NCI-H345 (cell line): ENCODE data around the gene ZBTB20.

Experiments
- DNase-seq: peaks from one replicate; lab custom pipeline; 2025; lab: John Stamatoyannopoulos, UW

ZBTB20 gene

GRCh38 chr3:114471478-114471877 is 675.6 kb downstream of the ZBTB20 start:
- no peak for DNase-seq

- no peak for DNase-seq
These were observed 678.0 kb downstream of the ZBTB20 start for GRCh38 chr3:114469070-114469469.

DNA sequence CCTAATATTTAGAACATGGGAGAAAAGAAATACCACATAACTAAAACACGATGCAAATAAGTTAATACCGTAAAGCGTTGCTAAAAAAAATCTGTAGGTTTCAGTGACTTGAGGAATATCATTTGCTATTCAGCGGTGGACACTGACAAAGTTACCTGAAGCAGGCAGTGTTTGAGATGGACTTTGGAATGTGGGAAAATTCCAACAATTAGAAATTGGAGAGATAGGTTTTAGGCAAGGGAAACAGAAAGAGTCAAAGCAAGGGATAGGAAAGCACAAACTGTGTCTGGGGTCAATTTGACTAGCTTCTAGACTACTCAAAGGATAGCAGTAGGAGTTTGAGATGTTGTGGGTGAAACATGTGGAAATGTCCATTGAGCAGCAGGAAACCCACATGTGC is 680.3 kb downstream of the ZBTB20 start:
- no peak for DNase-seq

DNA sequence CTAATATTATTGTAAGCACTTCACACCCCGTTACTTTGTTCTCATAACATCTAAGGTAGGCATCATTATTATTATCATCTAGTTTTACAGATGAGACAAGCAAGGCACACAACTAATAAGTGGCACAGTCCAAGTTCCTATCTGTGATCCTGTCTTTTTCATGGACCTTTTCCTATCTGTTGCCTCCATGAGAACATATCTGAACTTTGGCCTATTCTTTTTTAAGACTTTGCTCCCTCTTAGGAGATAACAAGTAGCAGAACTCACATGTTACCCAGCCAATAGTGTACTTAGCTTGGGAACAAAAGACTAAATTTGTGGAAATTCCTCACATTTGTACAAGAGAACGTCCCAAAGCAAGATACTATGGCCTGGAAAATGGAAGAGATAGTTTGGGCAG is 680.8 kb downstream of the ZBTB20 start:
- no peak for DNase-seq

DNA sequence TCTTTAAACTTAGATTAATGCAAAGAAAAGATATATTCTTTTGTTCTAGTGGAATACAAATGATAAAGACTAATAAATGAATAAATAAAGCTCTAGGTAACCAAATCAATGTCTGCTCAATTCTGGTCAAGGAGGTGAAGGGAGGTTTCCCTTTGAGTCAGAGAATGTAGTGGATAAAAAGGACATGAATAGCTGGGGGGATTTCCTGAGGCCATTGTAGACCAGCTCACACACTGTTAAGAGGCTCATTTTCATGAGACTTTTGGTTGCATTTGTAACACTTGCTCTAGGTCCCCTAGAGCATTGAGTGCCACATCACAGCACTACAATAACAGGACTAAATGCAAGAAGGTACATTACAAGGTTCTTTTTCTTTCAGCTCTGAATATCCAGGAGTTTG is 682.5 kb downstream of the ZBTB20 start:
- DNase-seq, result no peak

DNA sequence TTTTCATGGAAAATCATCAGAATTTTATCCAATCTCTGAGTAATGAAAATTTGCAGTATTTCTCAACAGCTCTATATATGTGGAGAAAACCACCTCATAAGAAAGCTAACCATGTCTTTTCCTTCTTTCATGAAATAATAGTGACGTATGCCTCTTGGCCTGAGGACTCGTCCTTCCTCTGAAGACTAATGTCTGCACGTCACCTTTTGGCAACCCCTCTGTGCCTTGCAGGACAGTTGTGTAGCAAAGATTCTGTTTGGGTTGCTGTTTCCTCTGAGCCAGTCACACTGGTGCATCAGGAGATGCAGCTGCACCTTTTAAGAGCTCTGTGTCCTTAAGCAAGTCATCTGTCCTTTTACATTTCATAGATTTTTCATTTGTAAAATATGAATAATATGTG is 684.3 kb downstream of the ZBTB20 start:
- no peak for DNase-seq

DNA sequence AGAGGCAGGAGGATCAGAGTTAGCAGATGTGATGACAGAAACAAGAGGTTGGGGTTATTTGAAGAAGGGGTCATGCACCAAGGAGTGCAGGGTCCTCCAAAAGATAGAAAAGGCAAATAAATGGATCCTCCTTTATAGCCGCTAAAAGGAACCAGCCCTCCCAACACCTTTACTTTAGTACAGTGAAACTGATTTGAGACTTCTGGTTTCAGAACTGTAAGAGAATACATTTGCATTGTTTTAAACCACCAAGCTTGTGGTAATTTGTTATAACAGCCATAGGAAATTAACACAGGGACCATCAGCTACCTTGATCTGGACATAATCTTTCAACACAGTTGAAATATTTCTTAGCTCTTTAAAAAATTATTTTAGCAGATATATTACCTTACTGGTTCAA is 686.6 kb downstream of the ZBTB20 start:
- no peak for DNase-seq

- DNase-seq, result no peak
These were observed 690.3 kb downstream of the ZBTB20 start for GRCh38 chr3:114456742-114457141.

GRCh38 chr3:114455432-114455831 is 691.7 kb downstream of the ZBTB20 start:
- DNase-seq, result peak; percentile 2

GRCh38 chr3:114454551-114455251 is 692.4 kb downstream of the ZBTB20 start:
- peak; percentile 69 for DNase-seq

DNA sequence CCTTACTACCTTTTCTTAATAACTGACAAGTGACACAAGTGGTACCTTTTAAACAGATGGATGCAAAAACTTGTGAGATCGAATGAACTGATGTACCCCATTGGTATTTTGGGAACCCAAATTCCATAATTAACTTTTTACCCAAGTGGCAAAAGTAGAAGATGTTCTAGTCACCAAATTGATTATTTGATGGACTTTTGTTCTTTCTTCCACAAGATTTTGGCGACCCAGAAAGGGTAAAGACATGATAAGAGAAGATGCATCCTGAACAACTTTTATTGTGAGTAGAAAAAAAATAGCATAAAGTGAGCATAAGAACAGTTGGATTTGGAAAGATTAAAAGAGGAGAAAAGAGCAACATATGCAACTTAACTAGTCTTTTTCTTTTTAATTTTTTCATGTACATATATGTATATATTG is 693.7 kb downstream of the ZBTB20 start:
- DNase-seq, result no peak

GRCh38 chr3:114452937-114453336 is 694.2 kb downstream of the ZBTB20 start:
- DNase-seq, result no peak

- peak; percentile 29 for DNase-seq
These were observed 694.8 kb downstream of the ZBTB20 start for GRCh38 chr3:114452256-114452655.

DNA sequence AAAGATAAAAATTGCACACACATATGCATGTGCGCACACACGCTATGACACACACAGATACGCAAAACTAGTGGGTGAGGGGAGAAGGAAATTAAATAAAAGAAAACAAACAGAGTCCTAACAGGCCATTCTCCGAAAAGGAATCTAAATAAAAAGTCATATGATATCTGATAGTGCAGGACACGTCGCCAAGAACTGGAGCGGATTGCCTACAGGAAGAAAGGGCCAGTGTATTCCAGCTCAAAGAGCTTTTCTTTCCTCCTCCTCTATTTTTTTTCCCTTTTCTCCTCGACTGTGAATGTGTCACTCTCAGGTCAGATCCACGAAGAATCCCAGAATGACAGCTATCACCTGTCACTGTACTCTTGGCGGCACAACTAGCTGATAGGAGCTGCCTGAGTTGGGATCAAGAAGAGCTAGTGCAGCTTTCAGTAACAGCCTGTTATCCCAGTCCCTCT is 695.5 kb downstream of the ZBTB20 start:
- peak; percentile 23 for DNase-seq

GRCh38 chr3:114451051-114451451 is 696.0 kb downstream of the ZBTB20 start:
- peak; percentile 7 for DNase-seq

GRCh38 chr3:114450008-114450596 is 697.0 kb downstream of the ZBTB20 start:
- peak; percentile 54 for DNase-seq

DNA sequence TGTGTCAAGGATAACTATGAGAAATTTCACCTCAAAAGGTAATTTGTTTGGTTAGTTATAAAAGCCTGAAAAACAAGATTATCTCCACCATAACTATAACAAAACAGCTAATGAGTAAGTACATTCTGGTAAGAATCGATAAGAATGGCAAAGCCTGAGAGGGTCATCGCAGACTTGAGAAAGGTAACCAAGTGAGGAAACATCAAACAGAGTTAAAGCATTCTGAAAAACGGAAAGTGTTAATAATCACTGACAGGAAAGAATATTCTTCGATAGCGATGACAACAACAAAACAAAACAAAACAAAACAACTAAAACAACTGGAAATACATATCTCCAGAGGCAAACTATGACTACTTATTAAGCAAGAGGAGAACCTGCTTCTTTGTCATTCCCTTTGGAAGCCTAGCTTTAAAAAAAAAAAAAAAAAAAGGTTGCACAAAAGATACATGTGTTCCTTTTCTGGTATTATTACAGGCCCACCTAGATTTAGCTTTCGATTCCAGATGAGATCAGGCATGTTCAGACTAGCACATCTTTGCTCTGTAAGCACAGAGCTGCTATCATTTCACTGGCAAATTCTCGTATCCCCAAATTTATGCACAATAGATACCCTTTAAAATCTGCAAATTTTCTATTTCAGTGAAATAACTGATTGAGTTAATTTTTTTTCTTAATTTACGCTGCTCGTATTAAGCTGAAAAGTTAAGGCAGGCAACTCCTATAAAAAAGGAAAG is 697.6 kb downstream of the ZBTB20 start:
- peak; percentile 40 for DNase-seq

DNA sequence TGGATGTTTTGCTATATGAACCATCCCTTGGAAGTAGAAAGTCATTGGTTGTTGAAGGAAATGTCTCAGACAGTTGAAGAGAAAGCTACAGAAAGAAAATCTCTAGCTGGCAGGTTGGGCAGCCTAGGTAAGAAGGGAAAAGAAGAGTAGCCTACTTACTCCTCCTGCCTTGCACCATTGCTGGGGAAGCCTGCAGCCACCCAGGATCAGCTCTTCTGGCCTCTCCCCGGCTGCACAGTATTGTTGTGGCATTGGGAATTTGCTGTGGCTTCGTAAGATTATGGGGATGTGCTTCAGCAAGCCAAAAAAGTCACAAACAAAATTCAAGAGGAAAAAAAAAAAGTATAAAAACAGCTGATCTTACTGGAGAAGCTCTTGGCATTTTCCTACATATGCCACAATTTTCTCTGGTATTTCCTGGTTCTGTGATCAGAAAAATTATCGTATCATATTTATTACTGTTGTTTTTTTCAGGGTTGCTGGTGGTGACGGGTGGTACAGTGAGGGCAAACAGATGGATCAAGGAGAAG is 699.1 kb downstream of the ZBTB20 start:
- DNase-seq, result no peak

GRCh38 chr3:114447545-114447944 is 699.5 kb downstream of the ZBTB20 start:
- DNase-seq, result no peak

- DNase-seq, result no peak
These were observed 700.5 kb downstream of the ZBTB20 start for GRCh38 chr3:114446600-114446999.

DNA sequence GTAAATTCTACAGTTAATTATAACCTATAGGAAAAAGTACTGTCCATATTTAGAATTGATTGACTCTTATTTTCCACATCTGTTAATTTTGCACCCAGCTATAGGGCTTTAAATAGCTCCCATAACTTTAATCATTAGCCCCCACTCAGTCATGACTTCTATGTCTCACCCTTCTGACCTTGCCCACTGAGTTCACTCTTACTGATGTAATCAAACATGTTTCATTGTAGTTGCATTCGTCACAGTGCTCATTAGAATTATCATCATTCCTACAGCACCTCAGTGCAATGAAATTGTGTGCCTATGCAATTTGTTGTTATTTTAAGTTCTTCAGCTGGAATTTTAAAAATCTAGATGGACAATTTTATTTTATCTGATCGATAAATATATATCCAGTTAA is 701.9 kb downstream of the ZBTB20 start:
- DNase-seq, result no peak

GRCh38 chr3:114444216-114444615 is 702.9 kb downstream of the ZBTB20 start:
- no peak for DNase-seq

- DNase-seq, result no peak
These were observed 704.8 kb downstream of the ZBTB20 start for GRCh38 chr3:114442246-114442645.
